ENCODE measurements around the gene MBNL1.

DNA sequence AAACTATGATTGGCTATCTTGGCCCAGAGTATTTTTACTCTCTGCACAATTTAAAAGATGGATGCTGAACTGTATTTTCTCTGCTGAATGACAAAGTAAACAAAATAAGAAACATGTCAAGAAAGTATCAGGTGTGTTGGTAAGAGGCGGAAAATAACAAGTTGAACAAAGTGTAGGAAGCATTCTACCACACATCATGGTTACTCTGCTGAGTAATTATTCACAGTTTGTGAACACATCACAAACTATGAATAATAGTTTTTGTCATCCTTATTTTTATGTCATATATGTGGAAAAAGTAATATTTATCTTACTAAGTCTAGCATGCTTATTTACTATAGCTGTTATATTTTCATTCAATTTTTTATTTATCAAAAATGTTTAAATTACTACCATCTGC lies 229.2 kb downstream of the MBNL1 start:
- TF ChIP-seq CTCF (IDR thresholded peaks at IDR 0.05; ENCODE audit: borderline replicate concordance, extremely low read depth, low read length, poor library complexity, severe bottlenecking), result no peak
- no peak for TF ChIP-seq EZH2 (IDR thresholded peaks at IDR 0.05; ENCODE audit: borderline replicate concordance, low read depth, low read length, severe bottlenecking)

All from DND-41 (cell line).